ENCODE data around the gene RNF224.
"Not testable (repeated sequence)": the region's sequence is repeated elsewhere in the genome, so short reads cannot be mapped to it uniquely, and the experiment has no call there.

Gene RNF224

GRCh38 chr9:137251490-137252268, 24.4 kb downstream of the RNF224 start:
- no peak for DNase-seq (ENCODE audit: low read depth in 2 of 2, low spot score in 1 of 2)

GRCh38 chr9:137252555-137253506, 25.5 kb downstream of the RNF224 start:
- DNase-seq (ENCODE audit: low read depth in 2 of 2, low spot score in 1 of 2), result no peak

- no peak for DNase-seq (ENCODE audit: low read depth in 2 of 2, low spot score in 1 of 2)
Observed at GRCh38 chr9:137253717-137254623, 26.7 kb downstream of the RNF224 start.

DNA sequence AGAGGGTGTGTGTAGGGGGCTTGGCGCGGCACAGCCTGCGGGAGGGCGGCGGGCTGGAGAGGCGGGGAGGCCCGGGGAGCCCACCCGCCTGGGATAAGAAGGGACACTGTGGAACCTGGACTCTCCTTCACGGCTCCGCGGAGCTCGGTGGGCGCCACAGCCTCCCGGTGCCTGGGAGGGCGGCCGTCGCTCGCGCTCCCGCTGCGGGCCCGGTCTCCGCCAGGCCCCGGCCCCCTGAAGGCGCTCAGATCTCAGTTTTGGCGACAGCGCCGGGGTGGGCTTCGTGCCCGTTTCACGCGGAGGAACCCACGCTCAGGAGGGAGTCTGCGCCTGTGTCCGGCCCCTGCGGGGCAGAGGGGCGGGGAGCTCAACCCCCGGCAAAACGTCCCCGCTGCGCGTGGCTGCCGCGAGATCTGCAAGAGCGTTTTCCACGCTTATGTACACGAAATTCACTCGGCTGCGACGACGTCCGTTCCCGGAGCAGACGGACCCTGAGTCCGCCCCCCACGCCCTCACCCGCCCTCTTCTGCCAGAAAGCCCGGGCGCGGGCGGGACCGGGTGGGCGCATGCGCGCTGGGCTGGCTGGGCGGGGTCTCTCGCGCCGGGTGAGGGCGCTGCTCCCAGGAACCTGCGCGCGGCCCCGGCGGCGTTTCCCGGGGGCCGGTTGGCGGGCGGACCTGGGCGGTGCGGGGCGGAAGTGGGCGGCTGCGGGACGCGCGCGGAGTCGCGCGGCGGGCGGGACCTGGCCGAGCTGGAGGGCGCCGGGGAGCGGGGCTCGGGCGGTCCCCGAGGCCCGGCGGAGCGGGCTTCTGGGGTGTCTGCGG, 27.5 kb downstream of the RNF224 start, which contains the start of gene NELFB:
NELFB (plus strand) TSS at position 704 of the 824 bp plus-strand sequence.
- peak; percentile 90 to 91 for DNase-seq (ENCODE audit: low read depth in 2 of 2, low spot score in 1 of 2)

DNA sequence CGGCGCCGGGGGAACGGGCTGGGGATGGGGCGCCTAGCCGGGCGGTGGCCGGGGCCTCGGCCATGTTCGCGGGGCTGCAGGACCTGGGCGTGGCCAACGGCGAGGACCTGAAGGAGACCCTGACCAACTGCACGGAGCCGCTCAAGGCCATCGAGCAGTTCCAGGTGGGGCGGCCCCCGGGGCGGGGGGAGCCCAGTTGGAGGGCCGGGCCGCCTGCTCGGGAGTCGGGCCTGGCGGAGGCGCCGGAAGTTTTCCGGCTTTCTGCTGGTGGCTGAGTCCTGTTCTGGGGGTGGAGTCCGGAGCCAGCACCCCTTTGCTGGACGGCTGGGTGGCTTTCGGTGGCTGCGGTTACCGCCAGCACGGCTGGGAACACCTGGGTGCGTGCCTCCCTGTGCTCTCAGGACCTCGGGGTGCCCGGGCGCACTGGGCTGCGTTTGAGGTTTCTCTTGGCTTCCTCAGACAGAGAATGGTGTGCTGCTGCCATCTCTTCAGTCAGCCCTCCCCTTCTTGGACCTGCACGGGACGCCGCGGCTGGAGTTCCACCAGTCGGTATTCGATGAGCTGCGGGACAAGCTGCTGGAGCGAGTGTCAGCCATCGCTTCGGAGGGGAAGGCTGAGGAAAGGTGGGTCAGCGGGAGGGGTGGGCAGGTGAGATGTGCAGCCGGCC, 28.3 kb downstream of the RNF224 start:
- DNase-seq (ENCODE audit: low read depth in 2 of 2, low spot score in 1 of 2), result no peak

- DNase-seq (ENCODE audit: low read depth in 2 of 2, low spot score in 1 of 2), result no peak
Observed at GRCh38 chr9:137256362-137256761, 29.1 kb downstream of the RNF224 start.

- DNase-seq (ENCODE audit: low read depth in 2 of 2, low spot score in 1 of 2), result no peak
Observed at GRCh38 chr9:137256856-137257255, 29.6 kb downstream of the RNF224 start.

- DNase-seq (ENCODE audit: low read depth in 2 of 2, low spot score in 1 of 2), result not testable (repeated sequence)
Observed at GRCh38 chr9:137262173-137262908, 35.0 kb downstream of the RNF224 start.

DNA sequence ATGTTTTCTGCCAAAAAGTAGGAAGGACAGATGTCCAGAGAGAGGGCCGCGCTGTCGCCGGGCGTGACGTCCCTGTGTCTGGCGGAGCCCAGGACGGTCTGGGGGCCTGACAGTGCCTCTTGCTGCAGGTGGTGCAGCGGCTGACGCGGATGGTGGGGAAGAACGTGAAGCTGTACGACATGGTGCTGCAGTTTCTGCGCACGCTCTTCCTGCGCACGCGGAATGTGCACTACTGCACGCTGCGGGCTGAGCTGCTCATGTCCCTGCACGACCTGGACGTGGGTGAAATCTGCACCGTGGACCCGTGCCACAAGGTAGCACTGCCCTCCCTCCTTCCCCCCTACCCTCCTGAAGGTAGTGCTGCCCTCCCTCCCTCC, 35.6 kb downstream of the RNF224 start:
- DNase-seq (ENCODE audit: low read depth in 2 of 2, low spot score in 1 of 2), result no peak

- no peak for DNase-seq (ENCODE audit: low read depth in 2 of 2, low spot score in 1 of 2)
Observed at GRCh38 chr9:137263506-137263905, 36.2 kb downstream of the RNF224 start.

- DNase-seq (ENCODE audit: low read depth in 2 of 2, low spot score in 1 of 2), result no peak
Observed at GRCh38 chr9:137264067-137264466, 36.8 kb downstream of the RNF224 start.

- DNase-seq (ENCODE audit: low read depth in 2 of 2, low spot score in 1 of 2), result no peak
Observed at GRCh38 chr9:137265496-137266161, 38.3 kb downstream of the RNF224 start.

GRCh38 chr9:137266162-137266527, 38.8 kb downstream of the RNF224 start:
- DNase-seq (ENCODE audit: low read depth in 2 of 2, low spot score in 1 of 2), result no peak

DNA sequence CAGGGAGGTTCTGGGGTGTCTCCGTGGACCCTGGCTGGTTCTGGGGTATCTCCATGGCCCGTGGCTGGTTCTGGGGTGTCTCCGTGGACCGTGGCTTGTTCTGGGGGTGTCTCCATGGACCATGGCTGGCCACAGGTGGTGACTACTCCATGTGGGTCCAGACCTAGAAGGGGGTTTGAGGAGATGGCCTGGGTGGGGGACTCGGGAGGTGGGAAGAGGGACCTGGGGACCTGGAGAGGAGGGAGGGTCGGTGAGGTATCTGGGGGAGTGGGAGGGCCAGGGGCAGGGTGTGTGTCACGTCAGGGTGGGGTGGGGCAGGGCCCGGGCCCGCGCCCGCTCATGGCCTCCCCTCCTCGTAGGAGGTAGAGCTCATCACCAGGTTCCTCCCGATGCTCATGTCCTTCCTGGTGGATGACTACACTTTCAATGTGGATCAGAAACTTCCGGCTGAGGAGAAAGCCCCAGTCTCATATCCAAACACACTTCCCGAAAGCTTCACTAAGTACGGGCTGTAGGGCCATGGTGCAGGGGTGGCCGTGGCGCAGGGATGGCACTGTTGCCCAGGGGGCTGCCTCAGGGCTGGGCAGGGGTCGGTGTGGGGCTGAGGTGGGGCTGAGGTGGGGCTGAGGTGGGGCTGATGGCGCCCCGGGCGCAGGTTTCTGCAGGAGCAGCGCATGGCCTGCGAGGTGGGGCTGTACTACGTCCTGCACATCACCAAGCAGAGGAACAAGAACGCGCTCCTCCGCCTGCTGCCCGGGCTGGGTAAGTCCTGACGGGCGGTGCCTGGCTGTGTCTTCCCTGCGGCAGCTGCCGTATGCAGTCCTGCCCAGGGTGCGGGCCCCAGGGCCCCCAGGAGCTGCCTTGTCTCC, 39.5 kb downstream of the RNF224 start:
- DNase-seq (ENCODE audit: low read depth in 2 of 2, low spot score in 1 of 2), result no peak

DNA sequence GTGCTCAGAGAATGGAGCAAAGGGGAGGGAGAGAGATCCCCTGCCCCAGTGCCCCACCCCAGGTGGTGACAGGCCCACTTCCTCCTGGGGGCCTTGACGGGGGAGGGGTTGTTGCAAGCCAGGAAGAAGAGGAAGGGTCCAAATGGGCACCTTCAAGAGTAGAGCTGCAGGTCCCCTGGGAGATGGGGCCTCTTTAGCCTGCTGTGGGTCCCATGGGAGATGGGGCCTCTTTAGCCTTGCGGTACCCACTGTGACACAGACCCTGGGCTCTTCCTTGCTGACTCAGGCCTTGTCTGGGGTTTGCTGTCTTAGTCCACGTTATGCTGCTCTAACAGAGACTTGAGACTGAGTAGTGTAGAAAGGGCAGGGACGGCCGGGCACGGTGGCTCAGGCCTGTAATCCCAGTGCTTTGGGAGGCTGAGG, 40.6 kb downstream of the RNF224 start:
- no peak for DNase-seq (ENCODE audit: low read depth in 2 of 2, low spot score in 1 of 2)

- no peak for DNase-seq (ENCODE audit: low read depth in 2 of 2, low spot score in 1 of 2)
Observed at GRCh38 chr9:137268538-137269201, 41.4 kb downstream of the RNF224 start.

- DNase-seq (ENCODE audit: low read depth in 2 of 2, low spot score in 1 of 2), result no peak
Observed at GRCh38 chr9:137269231-137269772, 42.0 kb downstream of the RNF224 start.
